ENCODE results near the gene CSNK2A1. TPM values are rescaled to one million over a fixed set of nuclear protein-coding genes. Genes with fewer than 3 reads are reported as not detected.

Gene CSNK2A1
- total and polyA plus RNA-seq, 5 donors from 2014 or later = 49.6 to 65.3 (median 52.7) TPM

DNA sequence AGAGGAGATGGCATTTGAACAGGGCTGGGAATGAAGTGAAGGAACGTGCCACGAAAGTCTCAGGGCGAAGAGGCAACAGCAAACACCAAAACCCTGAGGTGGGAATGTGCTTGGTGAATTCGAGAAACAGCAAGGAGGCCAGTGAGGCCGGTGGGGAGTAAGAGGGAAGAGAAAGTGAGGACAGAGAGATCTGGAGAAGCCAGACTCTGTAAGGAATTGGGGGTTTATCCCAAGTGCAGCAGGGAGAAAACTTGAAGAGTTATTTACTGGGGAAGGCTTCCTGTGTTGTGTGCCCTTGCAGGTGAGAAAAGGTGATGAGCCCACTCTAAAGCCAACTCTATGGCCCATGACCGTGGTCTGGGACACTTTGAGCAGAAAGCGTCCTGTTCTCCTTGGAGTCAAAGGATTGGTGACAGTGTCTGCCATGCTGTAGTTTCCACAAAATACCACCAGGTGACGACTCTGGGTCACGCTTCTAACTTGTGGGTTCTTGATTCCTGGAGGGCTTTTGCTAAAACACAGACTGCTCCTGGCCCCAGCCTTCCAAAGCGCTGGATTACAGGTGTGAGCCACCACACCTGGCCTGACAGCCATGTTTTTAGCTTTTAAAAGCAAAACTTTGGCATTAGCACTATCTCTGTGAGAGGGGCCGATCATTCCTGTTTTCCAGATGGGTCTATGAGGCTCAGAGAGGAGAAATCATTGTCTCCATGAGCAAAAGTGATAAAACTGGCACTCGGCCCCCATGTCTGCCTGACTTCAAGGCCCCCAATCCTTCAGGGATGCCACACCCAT lies 18.0 kb upstream of the CSNK2A1 start:
- Mint-ChIP-seq H3K27me3 (peaks cover 11% of the 10 kb centered on the region), H3K27ac (no peak overlapping the region), H3K4me3 (no peak overlapping the region), H3K4me1 (no peaks in the 10 kb centered on the region), H3K36me3 (no peaks in the 10 kb centered on the region), H3K9me3 (no peaks in the 10 kb centered on the region)
- ATAC-seq (ENCODE audit: low read depth in 2 of 2) (peak; percentile 42 to 50), DNase-seq (peak in 1 of 3 donors; percentile 61)
- peaks cover 3% of the 10 kb centered on the region for H3K27me3 ChIP-seq (ENCODE audit: control insufficient read depth, insufficient read depth, low read length)
- H3K4me3 ChIP-seq (ENCODE audit: low read depth, low read length) = no peak overlapping the region
- no peaks in the 10 kb centered on the region for H3K36me3 ChIP-seq (ENCODE audit: control insufficient read depth, insufficient read depth, low read length)
- no peaks in the 10 kb centered on the region for H3K4me1 ChIP-seq (ENCODE audit: control insufficient read depth, insufficient read depth, low read length, poor library complexity, severe bottlenecking)
- no peaks in the 10 kb centered on the region for H3K9me3 ChIP-seq (ENCODE audit: control insufficient read depth in 2 of 2, low read length in 2 of 2)
- no peak overlapping the region for H3K27ac ChIP-seq (ENCODE audit: insufficient read depth, low read length, poor library complexity, severe bottlenecking)

DNA sequence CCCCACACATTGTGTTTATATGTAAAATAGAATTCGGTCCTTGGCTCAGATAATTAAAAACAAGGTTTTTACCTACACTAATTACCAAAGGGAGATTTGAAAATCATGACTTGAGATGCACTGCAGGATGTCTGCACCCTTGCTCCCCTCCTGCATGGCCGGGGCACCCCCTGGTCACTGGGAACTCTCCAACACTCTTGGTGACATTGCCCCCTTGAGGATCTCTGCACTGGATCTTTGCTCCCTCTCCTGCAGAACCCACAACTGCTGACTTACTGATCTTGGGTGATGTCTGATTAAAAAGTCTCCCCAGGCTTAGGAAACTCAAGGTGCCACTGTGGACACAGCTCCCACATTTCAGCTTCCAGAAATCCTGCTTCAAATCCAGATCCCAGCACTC lies 17.1 kb upstream of the CSNK2A1 start:
- Mint-ChIP-seq H3K27ac (no peak overlapping the region), H3K4me1 (no peaks in the 10 kb centered on the region), H3K9me3 (no peaks in the 10 kb centered on the region), H3K27me3 (peaks cover 14% of the 10 kb centered on the region), H3K36me3 (no peaks in the 10 kb centered on the region), H3K4me3 (no peak overlapping the region)
- no peak for ATAC-seq (ENCODE audit: low read depth in 2 of 2)
- no peaks in the 10 kb centered on the region for H3K9me3 ChIP-seq (ENCODE audit: control insufficient read depth in 2 of 2, low read length in 2 of 2)
- peaks cover 3% of the 10 kb centered on the region for H3K27me3 ChIP-seq (ENCODE audit: control insufficient read depth, insufficient read depth, low read length)
- H3K36me3 ChIP-seq (ENCODE audit: control insufficient read depth, insufficient read depth, low read length) = no peaks in the 10 kb centered on the region
- no peak for DNase-seq
- H3K4me1 ChIP-seq (ENCODE audit: control insufficient read depth, insufficient read depth, low read length, poor library complexity, severe bottlenecking) = no peaks in the 10 kb centered on the region
- no peak overlapping the region for H3K27ac ChIP-seq (ENCODE audit: insufficient read depth, low read length, poor library complexity, severe bottlenecking)
- H3K4me3 ChIP-seq (ENCODE audit: low read depth, low read length) = no peak overlapping the region

DNA sequence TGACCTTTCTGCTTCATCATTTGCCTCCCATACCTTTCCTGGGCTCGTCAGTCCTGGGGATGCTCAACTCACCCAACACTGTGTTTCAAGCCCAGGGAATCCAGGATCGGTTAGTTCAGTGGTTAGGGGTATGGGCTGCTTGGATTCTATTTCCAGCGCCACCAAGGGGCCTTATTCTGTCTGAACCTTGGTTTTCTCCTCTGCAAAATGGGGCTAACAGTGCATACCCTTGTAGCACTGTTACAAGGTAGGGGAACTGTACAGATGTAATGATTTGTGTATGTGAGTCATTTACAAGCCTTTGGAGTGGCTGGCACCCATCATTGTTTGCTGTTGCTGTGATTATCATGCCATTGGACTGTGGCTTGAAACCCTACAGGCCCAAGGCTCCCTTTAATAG lies 14.5 kb upstream of the CSNK2A1 start:
- Mint-ChIP-seq H3K27me3 (peaks cover 32% of the 10 kb centered on the region), H3K27ac (no peak overlapping the region), H3K36me3 (no peaks in the 10 kb centered on the region), H3K4me1 (no peaks in the 10 kb centered on the region), H3K9me3 (peaks cover 0 to 1% (median 0%) of the 10 kb centered on the region in 7 donors), H3K4me3 (no peak overlapping the region)
- Histone ChIP-seq H3K9me3 (ENCODE audit: control insufficient read depth in 2 of 2, low read length in 2 of 2) (no peaks in the 10 kb centered on the region), H3K4me1 (ENCODE audit: control insufficient read depth, insufficient read depth, low read length, poor library complexity, severe bottlenecking) (no peaks in the 10 kb centered on the region), H3K27me3 (ENCODE audit: control insufficient read depth, insufficient read depth, low read length) (peaks cover 7% of the 10 kb centered on the region), H3K4me3 (ENCODE audit: low read depth, low read length) (no peak overlapping the region), H3K36me3 (ENCODE audit: control insufficient read depth, insufficient read depth, low read length) (no peaks in the 10 kb centered on the region), H3K27ac (ENCODE audit: insufficient read depth, low read length, poor library complexity, severe bottlenecking) (no peak overlapping the region)
- no peak for DNase-seq
- ATAC-seq (ENCODE audit: low read depth in 2 of 2) = no peak

DNA sequence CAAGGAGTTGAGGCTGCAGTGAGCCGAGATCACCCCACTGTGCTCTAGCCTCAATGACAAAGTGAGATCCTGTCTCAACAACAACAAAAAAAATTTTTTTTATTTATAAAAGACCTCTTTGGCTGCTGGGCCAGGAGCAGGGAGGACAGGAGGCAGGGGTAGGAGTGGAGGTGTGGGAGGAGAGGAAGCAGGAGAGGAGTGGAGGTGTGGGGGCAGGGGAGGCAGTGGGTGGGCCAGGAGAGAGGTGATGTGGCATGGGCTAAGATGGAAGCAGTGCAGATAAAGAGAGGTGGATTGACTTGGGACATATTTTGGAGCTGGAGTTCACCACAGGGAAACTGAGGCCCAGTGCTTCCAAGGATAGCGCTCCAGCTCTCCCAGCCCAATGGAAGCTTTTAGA lies 13.4 kb upstream of the CSNK2A1 start:
- Histone ChIP-seq H3K4me3 (ENCODE audit: low read depth, low read length) (no peak overlapping the region), H3K27ac (ENCODE audit: insufficient read depth, low read length, poor library complexity, severe bottlenecking) (no peak overlapping the region), H3K27me3 (ENCODE audit: control insufficient read depth, insufficient read depth, low read length) (peaks cover 7% of the 10 kb centered on the region), H3K9me3 (ENCODE audit: control insufficient read depth in 2 of 2, low read length in 2 of 2) (no peaks in the 10 kb centered on the region), H3K36me3 (ENCODE audit: control insufficient read depth, insufficient read depth, low read length) (no peaks in the 10 kb centered on the region), H3K4me1 (ENCODE audit: control insufficient read depth, insufficient read depth, low read length, poor library complexity, severe bottlenecking) (no peaks in the 10 kb centered on the region)
- H3K36me3 Mint-ChIP-seq = peaks cover 4% of the 10 kb centered on the region
- no peaks in the 10 kb centered on the region for H3K4me1 Mint-ChIP-seq
- H3K27ac Mint-ChIP-seq = no peak overlapping the region
- peaks cover 36% of the 10 kb centered on the region for H3K27me3 Mint-ChIP-seq
- peaks cover 0 to 1% (median 0%) of the 10 kb centered on the region in 7 donors for H3K9me3 Mint-ChIP-seq
- ATAC-seq (ENCODE audit: low read depth in 2 of 2) (no peak), DNase-seq (no peak)
- no peak overlapping the region for H3K4me3 Mint-ChIP-seq

DNA sequence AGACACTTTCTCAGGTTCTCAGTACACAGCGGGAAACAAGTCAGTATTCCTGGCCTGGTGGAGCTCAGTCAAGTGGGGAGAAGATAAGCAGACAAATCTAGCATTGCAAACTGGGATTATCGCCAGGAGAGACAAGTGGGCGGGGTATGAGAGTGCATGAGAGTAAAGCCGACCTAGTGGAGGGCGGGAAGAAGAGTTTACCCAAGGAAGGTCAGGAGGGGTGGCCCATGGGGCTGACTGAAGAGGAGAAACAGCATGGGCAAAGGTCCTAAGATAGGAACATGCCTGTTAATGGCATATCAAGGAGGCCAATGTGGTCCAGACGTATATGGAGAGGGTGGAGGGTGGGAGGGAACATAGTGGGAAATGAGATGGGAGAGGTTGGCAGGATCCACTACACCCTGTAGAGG lies 12.4 kb upstream of the CSNK2A1 start:
- Histone ChIP-seq H3K27me3 (ENCODE audit: control insufficient read depth, insufficient read depth, low read length) (peaks cover 8% of the 10 kb centered on the region), H3K9me3 (ENCODE audit: control insufficient read depth in 2 of 2, low read length in 2 of 2) (no peaks in the 10 kb centered on the region), H3K36me3 (ENCODE audit: control insufficient read depth, insufficient read depth, low read length) (no peaks in the 10 kb centered on the region), H3K4me1 (ENCODE audit: control insufficient read depth, insufficient read depth, low read length, poor library complexity, severe bottlenecking) (no peaks in the 10 kb centered on the region), H3K27ac (ENCODE audit: insufficient read depth, low read length, poor library complexity, severe bottlenecking) (no peak overlapping the region), H3K4me3 (ENCODE audit: low read depth, low read length) (no peak overlapping the region)
- H3K27ac Mint-ChIP-seq = no peak overlapping the region
- no peak for ATAC-seq (ENCODE audit: low read depth in 2 of 2)
- H3K27me3 Mint-ChIP-seq = peaks cover 40% of the 10 kb centered on the region
- H3K36me3 Mint-ChIP-seq = peaks cover 4% of the 10 kb centered on the region
- peaks cover 0 to 1% (median 0%) of the 10 kb centered on the region in 7 donors for H3K9me3 Mint-ChIP-seq
- DNase-seq = no peak
- no peaks in the 10 kb centered on the region for H3K4me1 Mint-ChIP-seq
- H3K4me3 Mint-ChIP-seq = no peak overlapping the region

DNA sequence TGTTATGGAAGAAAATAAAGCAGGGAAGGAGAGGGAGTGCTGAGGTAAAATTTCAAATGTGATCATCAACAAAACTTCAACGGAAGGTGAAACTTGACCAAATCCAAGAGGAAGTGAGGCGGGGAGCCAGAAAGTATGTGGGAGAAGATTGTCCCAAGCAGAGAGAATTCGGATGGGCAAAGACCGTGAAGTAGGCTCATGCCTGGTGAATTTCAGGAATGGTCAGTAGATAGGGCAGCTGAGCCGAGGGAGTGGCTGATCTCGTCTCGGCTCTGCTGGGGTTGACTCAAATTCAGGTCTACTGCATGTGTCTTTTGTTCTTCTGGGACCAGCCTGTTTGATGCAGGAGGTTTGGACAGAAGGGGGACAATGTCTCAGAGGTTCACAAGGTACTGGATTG lies 7.0 kb upstream of the CSNK2A1 start:
- no peaks in the 10 kb centered on the region for H3K4me1 ChIP-seq (ENCODE audit: control insufficient read depth, insufficient read depth, low read length, poor library complexity, severe bottlenecking)
- peaks cover 4% of the 10 kb centered on the region for H3K36me3 Mint-ChIP-seq
- ATAC-seq (ENCODE audit: low read depth in 2 of 2) (no peak), DNase-seq (no peak)
- no peak overlapping the region for H3K4me3 Mint-ChIP-seq
- no peaks in the 10 kb centered on the region for H3K36me3 ChIP-seq (ENCODE audit: control insufficient read depth, insufficient read depth, low read length)
- H3K27ac Mint-ChIP-seq = no peak overlapping the region
- peaks cover 27% of the 10 kb centered on the region for H3K27me3 ChIP-seq (ENCODE audit: control insufficient read depth, insufficient read depth, low read length)
- H3K9me3 ChIP-seq (ENCODE audit: control insufficient read depth in 2 of 2, low read length in 2 of 2) = no peaks in the 10 kb centered on the region
- peaks cover 63% of the 10 kb centered on the region for H3K27me3 Mint-ChIP-seq
- no peak overlapping the region for H3K4me3 ChIP-seq (ENCODE audit: low read depth, low read length)
- peaks cover 0 to 5% (median under 1%) of the 10 kb centered on the region in 4 donors for H3K4me1 Mint-ChIP-seq
- peaks cover 0 to 5% (median 0%) of the 10 kb centered on the region in 7 donors for H3K9me3 Mint-ChIP-seq
- H3K27ac ChIP-seq (ENCODE audit: insufficient read depth, low read length, poor library complexity, severe bottlenecking) = no peak overlapping the region

DNA sequence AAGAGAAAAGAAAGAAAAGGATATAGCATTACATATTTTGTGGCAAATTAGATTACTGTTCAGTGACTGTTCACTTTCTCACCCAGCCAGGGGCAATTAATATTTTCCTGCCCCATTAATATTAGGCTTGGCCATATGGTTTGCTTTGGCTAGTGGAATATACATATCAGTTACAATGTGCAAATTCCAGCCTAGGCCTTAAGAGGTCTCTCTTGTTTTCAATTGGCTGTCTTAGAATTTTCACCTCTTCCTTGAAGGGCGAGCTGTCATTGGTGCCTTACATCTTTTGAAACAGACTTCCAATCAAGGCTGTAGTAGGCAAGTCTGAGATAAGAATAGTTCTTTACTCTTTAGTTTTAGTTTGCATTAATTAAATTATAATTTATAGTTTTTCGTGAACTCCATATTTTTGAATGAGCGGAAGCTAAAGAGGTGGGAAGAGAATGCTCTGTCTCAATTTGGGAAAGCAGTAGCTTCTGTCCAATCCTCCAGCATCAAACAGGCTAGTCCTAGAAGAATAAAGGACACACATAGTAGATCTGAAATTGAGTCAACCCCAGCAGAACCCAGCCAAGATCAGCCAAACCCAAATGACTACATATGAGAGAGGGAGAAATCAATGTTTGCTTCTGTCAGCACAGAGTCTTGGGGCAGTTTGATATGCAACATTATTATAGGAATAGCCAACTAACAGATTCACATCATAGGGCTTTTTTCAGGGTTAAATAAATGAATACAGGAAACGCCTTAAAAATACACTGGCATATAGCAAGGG lies 6.3 kb upstream of the CSNK2A1 start:
- H3K36me3 ChIP-seq (ENCODE audit: control insufficient read depth, insufficient read depth, low read length) = no peaks in the 10 kb centered on the region
- no peak for ATAC-seq (ENCODE audit: low read depth in 2 of 2)

More for the DNA sequence above, 6.3 kb upstream of the CSNK2A1 start:
- no peaks in the 10 kb centered on the region for H3K4me1 ChIP-seq (ENCODE audit: control insufficient read depth, insufficient read depth, low read length, poor library complexity, severe bottlenecking)
- Mint-ChIP-seq H3K36me3 (peaks cover 4% of the 10 kb centered on the region), H3K27ac (no peak overlapping the region), H3K9me3 (peaks cover 0 to 5% (median 0%) of the 10 kb centered on the region in 7 donors), H3K27me3 (peaks cover 60% of the 10 kb centered on the region), H3K4me3 (no peak overlapping the region), H3K4me1 (peaks cover 0 to 7% (median under 1%) of the 10 kb centered on the region in 4 donors)
- no peak overlapping the region for H3K27ac ChIP-seq (ENCODE audit: insufficient read depth, low read length, poor library complexity, severe bottlenecking)
- H3K27me3 ChIP-seq (ENCODE audit: control insufficient read depth, insufficient read depth, low read length) = peaks cover 25% of the 10 kb centered on the region
- H3K4me3 ChIP-seq (ENCODE audit: low read depth, low read length) = no peak overlapping the region
- H3K9me3 ChIP-seq (ENCODE audit: control insufficient read depth in 2 of 2, low read length in 2 of 2) = no peaks in the 10 kb centered on the region
- no peak for DNase-seq

Measured in CD4-positive, CD25-positive, alpha-beta regulatory T cell (primary cell).